ENCODE data around the gene MTARC2.

Gene MTARC2

GRCh38 chr1:220748089-220748934, at the start of gene MTARC2:
Gene MTARC2, plus strand, starts transcription at chr1:220748322. Its CDS starts 210 bp downstream, at chr1:220748532.
- H3K4me3 ChIP-seq (ENCODE audit: low read depth in 1 of 2, low read length in 2 of 2), result peak within 1 kb of the TSS; percentile 75 to 80
- H3K27ac ChIP-seq (ENCODE audit: low read length), result peak within 1 kb of the TSS; percentile 65
- no peaks in the 10 kb centered on the region for H3K27me3 ChIP-seq (ENCODE audit: low read depth, low read length)
- no peaks in the 10 kb centered on the region for H3K36me3 ChIP-seq (ENCODE audit: control insufficient read depth in 1 of 2, insufficient read depth in 2 of 2, low read length in 2 of 2)
- H3K9me3 ChIP-seq (ENCODE audit: control insufficient read depth in 1 of 2, low read length in 2 of 2), result no peaks in the 10 kb centered on the region
- peaks cover 26 to 33% of the 10 kb centered on the region in 2 donors for H3K4me1 ChIP-seq (ENCODE audit: control insufficient read depth in 1 of 2, insufficient read depth in 2 of 2, low read length in 2 of 2)

DNA sequence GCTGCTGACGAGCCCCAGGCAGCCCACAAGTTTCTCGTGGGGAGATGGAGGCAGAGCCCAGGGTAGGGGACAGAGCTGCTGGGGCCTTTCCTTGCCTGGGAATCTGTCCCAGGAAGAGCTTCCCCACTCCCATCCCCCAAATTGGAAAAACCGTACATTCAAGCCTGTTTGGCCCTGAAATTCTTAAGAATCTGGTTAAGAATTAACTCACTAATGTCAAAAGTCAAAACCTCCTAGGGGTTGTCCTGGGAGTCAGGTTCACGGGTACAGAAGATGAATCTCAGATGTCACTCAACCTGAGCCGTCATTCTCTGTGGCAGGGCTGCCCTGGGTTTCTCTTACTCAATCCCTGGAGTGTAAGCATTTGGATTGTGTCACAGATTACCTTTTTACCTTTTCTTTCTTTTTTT, 49.5 kb upstream of the MTARC2 start:
- no peaks in the 10 kb centered on the region for H3K9me3 ChIP-seq (ENCODE audit: control insufficient read depth in 1 of 2, low read length in 2 of 2)
- no peak overlapping the region for H3K27ac ChIP-seq (ENCODE audit: low read length)
- no peak overlapping the region for H3K4me3 ChIP-seq (ENCODE audit: low read depth in 1 of 2, low read length in 2 of 2)
- no peaks in the 10 kb centered on the region for H3K27me3 ChIP-seq (ENCODE audit: low read depth, low read length)
- H3K36me3 ChIP-seq (ENCODE audit: control insufficient read depth in 1 of 2, insufficient read depth in 2 of 2, low read length in 2 of 2), result no peaks in the 10 kb centered on the region
- peaks cover 0 to 10% of the 10 kb centered on the region in 2 donors for H3K4me1 ChIP-seq (ENCODE audit: control insufficient read depth in 1 of 2, insufficient read depth in 2 of 2, low read length in 2 of 2)

- H3K4me1 ChIP-seq (ENCODE audit: control insufficient read depth in 1 of 2, insufficient read depth in 2 of 2, low read length in 2 of 2), result peaks cover 0 to 10% of the 10 kb centered on the region in 2 donors
- H3K36me3 ChIP-seq (ENCODE audit: control insufficient read depth in 1 of 2, insufficient read depth in 2 of 2, low read length in 2 of 2), result no peaks in the 10 kb centered on the region
- no peaks in the 10 kb centered on the region for H3K9me3 ChIP-seq (ENCODE audit: control insufficient read depth in 1 of 2, low read length in 2 of 2)
- no peak overlapping the region for H3K27ac ChIP-seq (ENCODE audit: low read length)
- no peak overlapping the region for H3K4me3 ChIP-seq (ENCODE audit: low read depth in 1 of 2, low read length in 2 of 2)
- no peaks in the 10 kb centered on the region for H3K27me3 ChIP-seq (ENCODE audit: low read depth, low read length)
These were observed 49.1 kb upstream of the MTARC2 start for GRCh38 chr1:220699044-220699443.

- Histone ChIP-seq H3K27me3 (ENCODE audit: low read depth, low read length) (no peaks in the 10 kb centered on the region), H3K27ac (ENCODE audit: low read length) (no peak overlapping the region), H3K4me1 (ENCODE audit: control insufficient read depth in 1 of 2, insufficient read depth in 2 of 2, low read length in 2 of 2) (peaks cover 0 to 10% of the 10 kb centered on the region in 2 donors), H3K36me3 (ENCODE audit: control insufficient read depth in 1 of 2, insufficient read depth in 2 of 2, low read length in 2 of 2) (no peaks in the 10 kb centered on the region), H3K9me3 (ENCODE audit: control insufficient read depth in 1 of 2, low read length in 2 of 2) (no peaks in the 10 kb centered on the region), H3K4me3 (ENCODE audit: low read depth in 1 of 2, low read length in 2 of 2) (no peak overlapping the region)
These were observed 47.5 kb upstream of the MTARC2 start for GRCh38 chr1:220700556-220701179.

DNA sequence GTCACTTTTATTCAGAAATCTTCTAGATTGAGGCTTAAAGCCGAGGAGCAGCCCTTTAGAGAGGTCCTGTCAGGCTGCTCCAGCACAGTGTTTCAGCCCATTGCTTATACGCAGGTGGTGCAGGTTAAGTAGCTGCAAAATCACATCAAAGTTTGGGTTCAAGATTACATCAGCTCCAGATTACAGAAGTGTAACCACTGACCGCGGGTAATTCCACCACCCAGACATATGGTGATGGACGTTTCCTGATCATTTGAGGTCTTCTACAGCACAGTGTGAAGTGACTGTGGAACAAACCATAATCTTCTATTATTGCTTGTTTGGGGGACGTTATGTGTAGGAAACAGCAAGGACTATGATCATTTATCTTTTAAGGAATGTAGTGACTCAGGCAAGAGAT, 46.1 kb upstream of the MTARC2 start:
- no peaks in the 10 kb centered on the region for H3K36me3 ChIP-seq (ENCODE audit: control insufficient read depth in 1 of 2, insufficient read depth in 2 of 2, low read length in 2 of 2)
- H3K27ac ChIP-seq (ENCODE audit: low read length), result no peak overlapping the region
- H3K4me1 ChIP-seq (ENCODE audit: control insufficient read depth in 1 of 2, insufficient read depth in 2 of 2, low read length in 2 of 2), result peaks cover 0 to 10% of the 10 kb centered on the region in 2 donors
- no peaks in the 10 kb centered on the region for H3K9me3 ChIP-seq (ENCODE audit: control insufficient read depth in 1 of 2, low read length in 2 of 2)
- no peaks in the 10 kb centered on the region for H3K27me3 ChIP-seq (ENCODE audit: low read depth, low read length)
- H3K4me3 ChIP-seq (ENCODE audit: low read depth in 1 of 2, low read length in 2 of 2), result no peak overlapping the region

DNA sequence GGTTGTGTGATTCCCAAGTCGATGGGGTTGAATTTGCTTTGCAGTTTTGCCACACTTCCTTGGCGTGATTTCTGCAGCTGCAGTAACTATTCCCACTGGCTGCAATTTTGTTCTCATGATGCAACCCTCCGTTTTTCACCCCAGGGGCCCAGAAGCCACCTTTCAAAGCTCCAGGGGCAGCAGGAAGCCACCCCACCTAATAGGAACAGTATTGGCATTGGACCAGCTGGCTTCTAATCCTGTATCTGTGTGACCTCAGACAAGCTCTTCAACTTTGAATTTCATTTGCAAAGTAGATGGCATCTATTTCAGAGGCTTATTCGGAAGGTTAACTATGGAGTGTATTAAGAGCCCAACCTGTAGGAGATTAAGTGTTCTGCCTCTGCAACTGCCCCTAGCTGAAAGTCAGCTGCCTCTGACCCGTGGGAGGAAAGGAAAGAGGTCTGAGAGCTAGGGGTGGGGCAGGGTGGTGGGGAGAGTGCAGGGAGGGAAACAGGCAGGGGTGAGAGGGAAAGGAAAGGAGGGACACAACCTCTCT, 45.3 kb upstream of the MTARC2 start:
- Histone ChIP-seq H3K27me3 (ENCODE audit: low read depth, low read length) (no peaks in the 10 kb centered on the region), H3K36me3 (ENCODE audit: control insufficient read depth in 1 of 2, insufficient read depth in 2 of 2, low read length in 2 of 2) (no peaks in the 10 kb centered on the region), H3K4me3 (ENCODE audit: low read depth in 1 of 2, low read length in 2 of 2) (no peak overlapping the region), H3K4me1 (ENCODE audit: control insufficient read depth in 1 of 2, insufficient read depth in 2 of 2, low read length in 2 of 2) (peaks cover 0 to 10% of the 10 kb centered on the region in 2 donors), H3K27ac (ENCODE audit: low read length) (no peak overlapping the region), H3K9me3 (ENCODE audit: control insufficient read depth in 1 of 2, low read length in 2 of 2) (no peaks in the 10 kb centered on the region)

DNA sequence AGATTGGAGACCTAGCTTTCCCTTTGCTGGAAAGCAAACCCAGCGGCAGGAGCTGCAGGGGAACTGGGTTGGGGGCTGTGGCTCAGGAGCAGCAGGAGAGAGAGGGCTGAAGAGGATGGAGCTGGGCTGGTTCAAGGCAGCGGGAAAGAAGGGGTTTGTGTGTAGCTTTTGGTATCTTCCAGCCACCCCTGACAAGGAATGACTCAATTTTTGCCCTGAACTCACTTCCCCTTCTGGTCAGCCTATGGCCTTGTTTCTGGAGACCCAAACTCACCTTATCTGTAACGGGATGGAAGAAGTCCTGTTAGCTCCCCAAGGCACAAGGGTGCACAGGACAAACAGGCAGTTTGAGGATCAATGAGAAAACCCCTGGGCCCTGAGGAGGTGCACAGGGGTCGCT, 44.8 kb upstream of the MTARC2 start:
- peaks cover 0 to 10% of the 10 kb centered on the region in 2 donors for H3K4me1 ChIP-seq (ENCODE audit: control insufficient read depth in 1 of 2, insufficient read depth in 2 of 2, low read length in 2 of 2)
- no peaks in the 10 kb centered on the region for H3K9me3 ChIP-seq (ENCODE audit: control insufficient read depth in 1 of 2, low read length in 2 of 2)
- H3K27me3 ChIP-seq (ENCODE audit: low read depth, low read length), result no peaks in the 10 kb centered on the region
- H3K4me3 ChIP-seq (ENCODE audit: low read depth in 1 of 2, low read length in 2 of 2), result no peak overlapping the region
- H3K36me3 ChIP-seq (ENCODE audit: control insufficient read depth in 1 of 2, insufficient read depth in 2 of 2, low read length in 2 of 2), result no peaks in the 10 kb centered on the region
- H3K27ac ChIP-seq (ENCODE audit: low read length), result no peak overlapping the region

GRCh38 chr1:220705782-220706181, 42.3 kb upstream of the MTARC2 start:
- H3K9me3 ChIP-seq (ENCODE audit: control insufficient read depth in 1 of 2, low read length in 2 of 2), result no peaks in the 10 kb centered on the region
- no peak overlapping the region for H3K4me3 ChIP-seq (ENCODE audit: low read depth in 1 of 2, low read length in 2 of 2)
- H3K27me3 ChIP-seq (ENCODE audit: low read depth, low read length), result no peaks in the 10 kb centered on the region
- no peaks in the 10 kb centered on the region for H3K36me3 ChIP-seq (ENCODE audit: control insufficient read depth in 1 of 2, insufficient read depth in 2 of 2, low read length in 2 of 2)
- peaks cover 0 to 4% of the 10 kb centered on the region in 2 donors for H3K4me1 ChIP-seq (ENCODE audit: control insufficient read depth in 1 of 2, insufficient read depth in 2 of 2, low read length in 2 of 2)
- H3K27ac ChIP-seq (ENCODE audit: low read length), result no peak overlapping the region

GRCh38 chr1:220706480-220706879, 41.6 kb upstream of the MTARC2 start:
- H3K27ac ChIP-seq (ENCODE audit: low read length), result no peak overlapping the region
- H3K27me3 ChIP-seq (ENCODE audit: low read depth, low read length), result no peaks in the 10 kb centered on the region
- no peak overlapping the region for H3K4me3 ChIP-seq (ENCODE audit: low read depth in 1 of 2, low read length in 2 of 2)
- no peaks in the 10 kb centered on the region for H3K36me3 ChIP-seq (ENCODE audit: control insufficient read depth in 1 of 2, insufficient read depth in 2 of 2, low read length in 2 of 2)
- no peaks in the 10 kb centered on the region for H3K4me1 ChIP-seq (ENCODE audit: control insufficient read depth in 1 of 2, insufficient read depth in 2 of 2, low read length in 2 of 2)
- H3K9me3 ChIP-seq (ENCODE audit: control insufficient read depth in 1 of 2, low read length in 2 of 2), result no peaks in the 10 kb centered on the region

DNA sequence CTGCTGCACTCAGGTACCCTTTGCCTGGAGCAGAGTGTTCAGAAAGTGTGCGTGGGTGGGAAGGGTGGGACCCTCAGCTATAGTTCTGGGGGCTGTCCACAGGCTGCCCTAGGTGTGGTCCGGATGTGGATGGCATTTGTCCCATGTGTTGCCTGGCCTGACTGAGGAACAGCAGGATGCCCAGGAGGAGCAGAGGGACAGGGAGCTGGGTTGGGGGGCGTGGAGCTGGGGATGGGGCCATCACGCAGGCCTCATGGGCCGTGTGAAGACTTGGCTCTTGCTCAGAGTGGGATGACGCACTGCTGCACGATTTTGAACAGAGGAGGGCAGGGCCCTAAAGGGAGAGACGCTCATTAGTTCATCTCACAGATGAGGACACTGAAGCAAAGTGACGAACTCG, 41.0 kb upstream of the MTARC2 start:
- H3K27ac ChIP-seq (ENCODE audit: low read length), result no peak overlapping the region
- no peaks in the 10 kb centered on the region for H3K36me3 ChIP-seq (ENCODE audit: control insufficient read depth in 1 of 2, insufficient read depth in 2 of 2, low read length in 2 of 2)
- H3K4me1 ChIP-seq (ENCODE audit: control insufficient read depth in 1 of 2, insufficient read depth in 2 of 2, low read length in 2 of 2), result no peaks in the 10 kb centered on the region
- no peaks in the 10 kb centered on the region for H3K27me3 ChIP-seq (ENCODE audit: low read depth, low read length)
- no peak overlapping the region for H3K4me3 ChIP-seq (ENCODE audit: low read depth in 1 of 2, low read length in 2 of 2)
- H3K9me3 ChIP-seq (ENCODE audit: control insufficient read depth in 1 of 2, low read length in 2 of 2), result no peaks in the 10 kb centered on the region

DNA sequence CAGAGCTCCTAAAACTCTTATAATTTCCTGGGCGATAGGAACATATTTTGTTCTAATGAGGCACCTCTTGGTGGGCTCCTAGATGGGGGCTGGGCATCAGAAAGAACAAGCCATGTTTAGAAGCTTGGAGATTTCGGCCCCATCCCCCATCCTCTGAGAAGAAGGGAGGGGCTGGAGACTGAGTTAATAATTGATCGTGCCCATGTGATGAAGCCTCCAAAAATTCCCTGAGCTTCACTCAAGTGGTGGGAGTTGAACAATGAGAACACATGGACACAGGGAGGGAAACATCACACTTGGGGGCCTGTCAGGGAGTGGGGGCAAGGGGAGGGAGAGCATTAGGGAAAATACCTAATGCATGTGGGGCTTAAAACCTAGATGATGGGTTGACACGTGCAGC, 39.9 kb upstream of the MTARC2 start:
- H3K4me3 ChIP-seq (ENCODE audit: low read depth in 1 of 2, low read length in 2 of 2), result no peak overlapping the region
- H3K36me3 ChIP-seq (ENCODE audit: control insufficient read depth in 1 of 2, insufficient read depth in 2 of 2, low read length in 2 of 2), result no peaks in the 10 kb centered on the region
- no peaks in the 10 kb centered on the region for H3K27me3 ChIP-seq (ENCODE audit: low read depth, low read length)
- H3K9me3 ChIP-seq (ENCODE audit: control insufficient read depth in 1 of 2, low read length in 2 of 2), result no peaks in the 10 kb centered on the region
- H3K27ac ChIP-seq (ENCODE audit: low read length), result no peak overlapping the region
- H3K4me1 ChIP-seq (ENCODE audit: control insufficient read depth in 1 of 2, insufficient read depth in 2 of 2, low read length in 2 of 2), result no peaks in the 10 kb centered on the region

Measured in muscle layer of duodenum (tissue), 2 donors.